Sigmoid colon (tissue), 4 donors: Measurements from ENCODE around the gene CEP112.

ENCODE experiments used
- CTCF ChIP-seq, 4 experiments: fragments of 450-650 bp in 3 of 4; fragments of 200-600 bp in 1 of 4; IDR thresholded peaks; one replicate each; pipeline ENCODE4 v1.5.1; 2016 to 2019; ENCODE audit warnings: antibody characterized with exemption in 4 of 4, mild to moderate bottlenecking in 3 of 4, moderate library complexity in 2 of 4
- EP300 ChIP-seq, 4 donors: sonication (generic); formaldehyde crosslinking; IDR thresholded peaks; one replicate each; pipeline ENCODE4 v1.6.1; 2017; ENCODE audit warnings: antibody characterized with exemption in 4 of 4
- POLR2A ChIP-seq, 2 donors: fragments of 450-650 bp; IDR thresholded peaks; one replicate each; pipeline ENCODE4 v1.6.1; 2016; ENCODE audit warnings: antibody characterized with exemption in 2 of 2, mild to moderate bottlenecking in 2 of 2, moderate library complexity in 2 of 2
- POLR2AphosphoS5 ChIP-seq, 4 donors: sonication (generic); formaldehyde crosslinking; IDR thresholded peaks; one replicate each; pipeline ENCODE4 v1.6.1; 2017; ENCODE audit warnings: antibody characterized with exemption in 4 of 4

- TF ChIP-seq POLR2A (IDR thresholded peaks at IDR 0.05) (no peak), CTCF (IDR thresholded peaks at IDR 0.05) (no peak), POLR2AphosphoS5 (IDR thresholded peaks at IDR 0.05) (no peak), EP300 (IDR thresholded peaks at IDR 0.05) (no peak)
Measured at GRCh38 chr17:65856865-65857264, 335.1 kb downstream of the CEP112 start.
